ENCODE results near the gene EMC10.
"Not testable (repeated sequence)": the region's sequence is repeated elsewhere in the genome, so short reads cannot be mapped to it uniquely, and the experiment has no call there.

The EMC10 gene

DNA sequence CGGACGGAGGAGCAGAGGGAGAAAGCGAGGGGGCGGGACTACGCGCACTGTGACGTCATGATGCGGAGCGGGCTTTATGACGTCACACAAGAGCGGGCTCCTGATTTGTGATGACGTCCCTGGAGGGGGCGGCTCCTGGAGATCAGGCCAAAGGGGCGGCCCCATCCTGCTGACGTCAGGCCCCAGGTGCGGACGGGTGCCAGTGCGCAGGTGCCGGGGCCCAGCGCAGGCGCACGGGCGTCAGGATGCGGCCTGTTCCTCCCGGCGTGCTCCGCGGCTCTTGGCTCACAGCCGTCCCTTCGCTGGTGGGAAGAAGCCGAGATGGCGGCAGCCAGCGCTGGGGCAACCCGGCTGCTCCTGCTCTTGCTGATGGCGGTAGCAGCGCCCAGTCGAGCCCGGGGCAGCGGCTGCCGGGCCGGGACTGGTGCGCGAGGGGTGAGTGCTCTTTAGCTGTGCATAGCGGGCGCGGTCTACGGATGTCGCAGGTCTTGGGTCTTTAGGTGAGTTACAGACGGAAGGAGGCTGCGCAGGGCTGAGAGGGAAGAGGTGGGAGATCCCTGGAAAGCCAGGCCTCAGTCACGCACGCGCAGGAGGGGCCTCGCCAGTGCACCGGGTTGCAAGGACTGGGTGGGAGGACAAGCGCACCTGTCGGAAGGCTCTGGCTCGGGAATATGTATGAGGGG, at the start of gene EMC10, which contains the start of gene GARIN5A:
TSS of gene EMC10 (plus strand) at position 284 of the 683 bp plus-strand sequence. CDS start at position 322, 38 bp downstream.
TSS of gene GARIN5A (minus strand) at position 625 of the 683 bp plus-strand sequence. CDS start at position 165, 460 bp downstream.
- peak; percentile 98 for DNase-seq (ENCODE audit: insufficient read length, low spot score)
- peak; percentile 28 for FAIRE-seq

DNA sequence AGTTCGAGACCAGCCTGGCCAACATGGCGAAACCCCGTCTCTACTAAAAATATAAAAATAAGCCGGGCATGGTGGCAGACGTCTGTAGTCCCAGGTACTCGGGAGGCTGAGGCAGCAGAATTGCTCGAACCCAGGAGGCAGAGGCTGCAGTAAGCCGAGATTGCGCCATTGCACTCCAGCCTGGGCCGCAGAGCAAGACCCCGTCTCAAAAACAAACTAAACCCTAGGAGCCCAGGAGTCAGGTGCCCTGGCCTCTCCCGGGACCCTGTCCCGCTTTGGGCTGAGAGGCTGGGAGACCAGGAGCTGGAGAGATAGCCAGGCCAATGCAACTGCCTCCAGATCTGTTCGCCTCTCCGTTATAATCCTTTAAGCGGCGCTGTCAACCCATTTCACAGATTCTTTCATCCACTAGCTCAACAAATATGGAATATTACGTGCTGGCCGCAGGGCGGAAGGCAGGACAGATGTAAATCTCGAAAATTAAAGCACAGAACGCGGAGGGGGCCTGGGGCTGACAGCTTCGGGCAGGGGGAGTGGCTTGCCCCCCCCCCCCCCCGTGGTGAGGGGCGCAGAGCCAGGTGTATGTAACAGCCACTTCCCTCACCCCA, 48.9 kb upstream of the EMC10 start:
- FAIRE-seq (no peak), DNase-seq (ENCODE audit: insufficient read length, low spot score) (no peak)

DNA sequence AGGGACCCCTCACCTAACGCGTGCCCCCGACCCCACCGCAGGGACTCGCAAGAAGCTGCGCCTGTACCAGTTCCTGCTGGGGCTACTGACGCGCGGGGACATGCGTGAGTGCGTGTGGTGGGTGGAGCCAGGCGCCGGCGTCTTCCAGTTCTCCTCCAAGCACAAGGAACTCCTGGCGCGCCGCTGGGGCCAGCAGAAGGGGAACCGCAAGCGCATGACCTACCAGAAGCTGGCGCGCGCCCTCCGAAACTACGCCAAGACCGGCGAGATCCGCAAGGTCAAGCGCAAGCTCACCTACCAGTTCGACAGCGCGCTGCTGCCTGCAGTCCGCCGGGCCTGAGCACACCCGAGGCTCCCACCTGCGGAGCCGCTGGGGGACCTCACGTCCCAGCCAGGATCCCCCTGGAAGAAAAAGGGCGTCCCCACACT, 48.3 kb upstream of the EMC10 start:
- FAIRE-seq, result no peak
- no peak for DNase-seq (ENCODE audit: insufficient read length, low spot score)

DNA sequence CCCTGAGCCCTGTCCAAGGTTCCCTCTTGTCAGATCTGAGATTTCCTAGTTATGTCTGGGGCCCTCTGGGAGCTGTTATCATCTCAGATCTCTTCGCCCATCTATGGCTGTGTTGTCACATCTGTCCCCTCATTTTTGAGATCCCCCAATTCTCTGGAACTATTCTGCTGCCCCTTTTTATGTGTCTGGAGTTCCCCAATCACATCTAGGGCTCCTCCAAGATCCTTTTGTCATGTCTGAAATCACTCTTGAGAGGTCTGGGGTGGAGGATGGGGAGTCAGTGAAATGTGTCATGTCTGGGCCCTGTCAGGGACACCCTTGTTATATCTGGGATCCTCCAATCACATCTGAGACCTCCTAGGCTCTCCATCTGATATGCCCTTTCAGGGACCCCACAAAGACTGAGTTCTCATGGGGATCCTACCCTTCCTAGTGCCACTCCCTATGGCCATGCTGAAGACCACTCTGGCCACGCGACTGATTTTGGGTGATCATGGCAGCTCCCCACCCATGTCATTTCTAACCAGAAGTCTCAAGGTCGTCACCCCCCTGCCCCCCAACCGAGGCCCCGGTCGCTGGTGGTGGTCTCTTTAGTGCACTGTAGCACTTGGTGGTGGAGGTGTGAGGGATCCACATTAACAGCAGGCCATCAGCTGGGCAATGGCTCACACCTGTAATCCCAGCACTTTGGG, 47.4 kb upstream of the EMC10 start:
- DNase-seq (ENCODE audit: insufficient read length, low spot score) (no peak), FAIRE-seq (no peak)

DNA sequence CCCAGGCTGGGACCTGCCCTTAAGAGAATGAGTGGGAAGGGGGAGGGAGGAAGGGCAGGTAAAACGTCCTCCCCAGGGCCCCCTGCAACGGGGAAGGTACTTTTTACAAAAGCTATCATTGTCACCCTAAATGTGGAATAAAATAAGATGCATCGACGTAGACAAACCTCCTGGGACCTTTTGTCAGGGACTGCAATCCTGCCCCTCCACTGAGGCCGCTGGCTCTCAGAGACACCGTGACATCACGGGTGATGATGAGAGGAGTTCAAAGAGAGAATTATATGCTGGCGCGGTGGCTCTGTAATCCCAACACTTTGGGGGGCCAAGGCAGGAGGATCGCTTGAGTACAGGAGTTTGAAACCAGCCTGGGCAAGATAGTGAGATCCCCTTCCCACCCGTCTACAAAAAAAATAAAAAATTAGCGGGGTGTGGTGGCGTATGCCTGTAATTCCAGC, 45.4 kb upstream of the EMC10 start:
- DNase-seq (ENCODE audit: insufficient read length, low spot score) (no peak), FAIRE-seq (no peak)

DNA sequence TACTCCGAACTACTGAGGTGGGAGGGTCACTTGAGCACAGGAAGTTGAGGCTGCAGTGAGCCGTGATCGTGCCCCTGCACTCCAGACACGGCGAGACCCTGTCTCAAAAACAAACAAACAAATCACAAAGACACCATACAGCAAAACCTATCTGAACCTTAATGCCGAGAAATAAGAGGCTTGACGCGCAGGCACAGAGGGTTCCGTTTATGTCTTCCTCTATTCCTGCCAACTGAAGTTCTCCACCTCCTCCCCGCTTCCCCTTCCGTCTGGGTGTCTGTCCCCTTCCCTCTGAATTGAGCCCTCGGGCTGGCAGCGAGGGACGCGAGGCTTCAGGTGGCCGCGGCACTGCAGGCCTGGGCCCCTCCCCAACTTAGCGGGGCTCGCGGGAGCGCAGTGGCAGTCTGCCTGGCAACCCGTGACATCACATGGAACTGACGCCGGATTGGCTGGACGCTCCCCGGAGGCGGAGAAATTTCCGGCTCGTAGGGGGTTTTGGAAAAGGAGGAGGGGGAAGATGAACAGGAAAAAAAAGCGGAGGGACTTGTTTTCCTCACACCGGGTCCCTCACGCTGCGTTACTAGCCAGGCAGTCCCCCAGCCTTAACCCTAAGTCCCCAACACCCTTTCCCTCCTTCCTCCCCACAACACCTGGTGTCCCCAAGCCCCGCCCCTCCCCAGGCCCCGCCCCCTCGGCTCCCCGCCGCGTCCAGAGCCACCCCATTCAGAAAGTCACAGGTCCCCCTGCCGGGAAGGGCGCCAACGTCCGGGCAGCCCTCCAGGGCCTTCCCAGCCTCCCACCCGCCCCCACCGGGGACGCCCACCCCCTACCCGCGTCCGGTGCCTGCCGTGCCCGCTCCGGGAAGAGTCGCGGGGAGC, 44.7 kb upstream of the EMC10 start:
- peak; percentile 89 for DNase-seq (ENCODE audit: insufficient read length, low spot score)
- FAIRE-seq, result peak; percentile 96

DNA sequence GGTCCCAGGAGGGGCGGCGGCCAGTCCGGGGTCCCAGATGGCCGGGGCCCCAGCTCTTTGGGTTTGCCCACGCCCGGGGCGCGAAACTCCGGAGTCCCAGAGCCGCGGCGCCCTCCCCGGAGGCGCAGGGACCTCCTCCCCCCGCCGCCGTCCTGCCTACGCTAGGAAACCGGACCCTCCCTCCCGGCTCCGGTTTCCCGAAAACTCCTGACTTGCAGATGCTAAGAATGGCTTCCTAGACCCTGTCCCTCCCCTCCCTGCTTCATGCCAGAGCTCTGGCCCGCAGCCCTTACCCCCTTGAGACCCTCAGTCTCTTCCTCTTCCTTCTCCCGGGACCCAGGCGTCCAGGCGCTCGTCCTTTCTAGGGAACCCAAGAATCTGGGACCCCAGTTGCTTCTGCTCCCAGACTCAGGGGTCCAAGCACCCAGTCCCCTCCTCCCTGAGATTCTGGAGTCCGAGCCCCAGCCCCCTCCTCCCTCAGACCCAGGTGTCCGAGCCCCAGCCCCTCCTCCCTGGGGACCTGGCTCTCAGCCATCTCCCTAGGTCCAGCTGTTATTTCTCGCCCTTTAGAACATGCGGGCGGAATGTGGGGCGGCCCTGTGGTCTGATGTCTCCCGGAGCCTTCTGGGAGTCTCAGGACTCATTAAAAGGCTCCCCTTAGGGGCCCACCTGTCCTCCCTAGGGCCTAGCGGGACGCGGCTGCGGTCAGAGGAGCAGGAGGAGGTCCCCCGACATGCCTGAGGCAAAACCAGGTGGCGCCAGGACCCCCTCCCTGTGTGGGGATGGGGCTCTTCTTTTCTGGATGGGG, 43.9 kb upstream of the EMC10 start, which contains the start of gene MYBPC2:
TSS of gene MYBPC2 (plus strand) at position 672 of the 808 bp plus-strand sequence. CDS start at position 734, 62 bp downstream.
- no peak for FAIRE-seq

DNA sequence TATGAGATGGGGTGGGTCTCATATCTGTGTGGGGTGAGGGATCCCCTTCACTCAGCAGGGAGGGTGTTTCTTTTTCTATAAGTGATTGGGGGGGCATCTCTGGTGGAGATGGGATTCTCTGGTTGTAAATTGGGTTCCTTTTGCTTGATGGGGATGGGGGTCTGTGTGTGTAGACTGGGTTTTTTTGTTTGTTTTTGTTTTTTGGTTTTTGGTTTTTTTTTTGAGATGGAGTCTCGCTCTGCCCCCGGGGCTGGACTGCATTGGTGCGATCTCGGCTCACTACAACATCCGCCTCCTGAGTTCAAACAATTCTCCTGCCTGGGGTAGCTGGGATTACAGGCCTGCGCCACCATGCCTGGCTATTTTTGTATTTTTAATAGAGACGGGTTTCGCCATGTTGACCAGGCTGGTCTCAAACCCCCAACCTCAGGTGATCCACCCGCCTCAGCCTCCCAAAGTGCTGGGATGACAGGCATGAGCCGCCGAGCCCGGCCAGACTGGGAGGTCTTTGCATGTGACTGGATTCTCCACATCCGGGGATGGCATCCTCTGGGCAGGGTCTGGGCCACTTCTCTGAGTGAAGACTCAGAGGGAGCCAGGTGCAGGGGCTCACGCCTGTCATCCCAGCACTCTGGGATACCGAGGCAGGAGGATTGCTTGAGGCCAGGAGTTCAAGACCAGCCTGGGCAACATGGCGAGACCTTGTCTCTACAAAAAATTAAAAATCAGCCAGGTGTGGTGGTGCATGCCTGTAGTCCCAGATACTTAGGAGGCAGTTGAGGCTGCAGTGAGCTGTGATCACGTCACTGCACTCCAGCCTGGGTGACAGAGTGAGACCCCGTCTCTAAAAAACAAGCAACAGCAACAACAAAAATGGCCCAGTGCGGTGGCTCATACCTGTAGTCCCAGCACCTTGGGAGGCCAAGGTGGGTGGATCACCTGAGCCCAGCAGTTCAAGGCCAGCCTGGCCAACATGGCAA, 42.8 kb upstream of the EMC10 start:
- no peak for DNase-seq (ENCODE audit: insufficient read length, low spot score)
- FAIRE-seq, result no peak

More for the DNA sequence above, 43.9 kb upstream of the EMC10 start, which contains the start of gene MYBPC2:
- no peak for DNase-seq (ENCODE audit: insufficient read length, low spot score)

DNA sequence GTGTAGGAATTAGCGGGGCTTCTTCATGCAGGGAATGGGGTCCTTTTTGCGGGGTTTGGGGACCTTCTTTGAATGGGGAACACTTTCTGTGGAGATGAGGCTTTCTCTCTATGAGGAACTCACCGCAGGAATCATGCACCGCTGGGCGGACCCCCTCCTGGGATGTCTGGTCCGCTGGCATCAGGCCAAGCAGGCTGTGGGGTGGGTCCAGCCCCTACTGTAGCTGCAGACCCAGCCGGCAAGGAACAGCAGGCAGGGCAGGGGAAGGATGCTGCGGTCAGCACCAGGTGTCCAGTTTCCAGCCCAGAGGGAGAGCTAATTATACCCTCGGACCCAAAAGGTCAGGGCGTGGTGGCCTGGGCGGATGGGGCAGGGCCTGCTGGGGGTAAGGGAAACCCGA, 41.8 kb upstream of the EMC10 start:
- FAIRE-seq (no peak), DNase-seq (ENCODE audit: insufficient read length, low spot score) (no peak)

DNA sequence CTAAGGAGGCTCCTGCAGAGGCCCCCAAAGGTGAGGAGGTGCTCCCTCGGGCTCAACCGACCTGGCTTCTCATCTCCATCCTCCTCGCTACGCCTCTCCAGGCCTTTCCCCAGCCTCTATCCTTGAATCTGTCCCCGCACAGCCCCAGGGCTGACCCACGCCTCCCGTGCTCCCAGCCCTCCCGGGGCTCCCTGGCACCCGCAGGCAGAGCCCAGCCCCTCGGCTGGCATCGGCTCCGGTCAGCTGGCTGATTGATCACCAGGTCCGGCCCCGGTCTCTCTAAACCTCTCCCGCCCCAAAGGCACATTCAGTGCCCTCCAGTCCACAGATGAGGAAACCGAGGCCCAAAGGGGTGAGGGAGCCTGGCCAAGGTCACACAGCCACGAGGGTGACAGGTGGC, 41.1 kb upstream of the EMC10 start:
- no peak for FAIRE-seq
- no peak for DNase-seq (ENCODE audit: insufficient read length, low spot score)

DNA sequence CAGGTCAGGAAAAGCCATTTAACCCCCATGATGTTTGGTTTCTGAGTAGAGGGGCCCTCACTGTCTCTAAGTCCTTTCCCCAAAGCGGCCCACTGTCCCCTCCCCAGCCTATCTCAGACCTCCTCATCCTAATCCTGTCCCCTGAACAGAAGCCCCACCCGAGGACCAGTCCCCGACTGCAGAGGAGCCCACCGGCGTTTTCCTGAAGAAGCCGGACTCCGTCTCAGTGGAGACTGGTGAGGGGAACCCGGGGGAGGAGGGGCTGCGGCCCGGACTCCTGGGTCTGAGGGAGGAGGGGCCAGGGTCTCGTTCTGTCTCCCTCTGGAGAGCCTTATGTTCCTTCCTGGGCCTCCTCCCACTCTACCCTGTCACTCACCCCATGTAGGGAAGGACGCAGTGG, 40.7 kb upstream of the EMC10 start:
- no peak for DNase-seq (ENCODE audit: insufficient read length, low spot score)
- FAIRE-seq, result no peak

DNA sequence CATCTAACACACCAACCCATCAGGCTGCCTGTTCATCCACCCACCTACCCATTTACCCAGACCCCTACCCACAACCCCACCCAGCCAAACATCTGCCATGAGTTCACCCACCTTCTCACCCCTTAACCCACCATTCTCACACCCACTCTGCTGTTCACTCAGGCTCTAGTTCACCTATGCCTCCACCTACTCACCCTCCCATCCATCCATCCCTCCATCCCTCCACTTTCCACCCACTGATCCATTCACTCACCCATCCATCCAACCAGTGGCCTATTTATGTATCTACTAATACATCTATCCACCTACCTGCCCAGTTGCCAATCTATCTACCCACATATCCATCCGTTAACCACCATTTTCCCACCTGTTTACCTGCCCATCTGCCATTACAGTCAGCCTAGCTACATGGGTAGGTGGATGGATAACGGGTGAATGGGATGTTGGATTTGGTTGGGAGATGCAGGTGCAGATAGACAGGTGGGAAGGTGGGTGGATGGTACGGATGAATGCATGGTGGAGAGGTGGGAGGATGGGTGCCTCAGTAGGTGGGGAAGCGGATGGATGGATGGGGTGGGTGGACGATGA, 38.4 kb upstream of the EMC10 start:
- FAIRE-seq, result no peak
- no peak for DNase-seq (ENCODE audit: insufficient read length, low spot score)

DNA sequence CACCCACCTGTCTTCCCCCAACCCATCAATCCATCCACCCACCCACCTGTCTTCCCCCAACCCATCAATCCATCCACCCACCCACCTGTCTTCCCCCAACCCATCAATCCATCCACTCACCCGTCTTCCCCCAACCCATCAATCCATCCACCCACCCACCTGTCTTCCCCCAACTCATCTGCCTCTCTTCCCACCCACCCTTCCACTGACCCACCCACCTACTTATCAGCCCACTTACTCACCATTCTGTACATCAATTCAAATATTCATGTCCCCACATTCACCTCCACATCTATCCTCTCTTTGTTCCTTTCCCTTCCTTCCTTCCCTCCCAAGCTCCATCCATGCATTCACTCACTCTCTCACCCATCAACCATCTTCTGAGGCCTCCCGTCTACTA, 37.2 kb upstream of the EMC10 start:
- not testable (repeated sequence) for FAIRE-seq; DNase-seq (ENCODE audit: insufficient read length, low spot score)

DNA sequence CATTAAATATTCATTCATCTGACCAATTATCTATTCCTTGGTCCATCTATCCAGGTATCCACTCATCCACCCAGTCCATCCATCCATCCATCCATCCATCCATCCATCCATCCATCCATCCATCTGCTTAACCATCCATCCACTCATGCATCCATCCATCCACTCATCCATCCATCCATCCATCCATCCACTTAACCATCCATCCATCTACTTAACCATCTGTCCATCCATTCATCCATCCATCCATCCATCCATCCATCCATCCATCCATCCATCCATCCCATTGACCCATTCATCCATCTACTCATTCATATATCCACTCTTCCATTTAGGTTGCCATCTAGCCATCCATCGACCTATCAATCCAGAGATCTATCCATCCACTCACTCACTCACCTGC, 32.2 kb upstream of the EMC10 start:
- no peak for DNase-seq (ENCODE audit: insufficient read length, low spot score)
- no peak for FAIRE-seq

DNA sequence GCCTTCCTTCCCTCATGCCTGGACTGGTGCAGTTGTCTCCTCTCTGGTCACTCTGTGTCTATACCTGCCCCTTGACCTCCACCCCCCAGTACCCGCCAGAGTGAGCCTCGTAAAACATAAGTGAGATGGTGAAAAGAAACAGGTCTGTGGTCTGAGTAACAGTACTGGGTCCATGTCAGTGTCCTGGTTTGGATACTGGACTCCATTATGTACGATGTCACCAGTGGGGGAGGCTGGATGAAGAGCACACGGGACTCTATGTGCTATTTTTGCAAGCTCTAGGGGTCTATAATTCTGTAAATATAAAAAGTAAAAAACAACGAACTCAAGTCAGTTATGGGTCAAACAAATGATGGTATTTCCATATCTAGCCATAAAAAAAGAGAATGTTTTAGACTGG, 29.3 kb upstream of the EMC10 start:
- FAIRE-seq (no peak), DNase-seq (ENCODE audit: insufficient read length, low spot score) (no peak)

DNA sequence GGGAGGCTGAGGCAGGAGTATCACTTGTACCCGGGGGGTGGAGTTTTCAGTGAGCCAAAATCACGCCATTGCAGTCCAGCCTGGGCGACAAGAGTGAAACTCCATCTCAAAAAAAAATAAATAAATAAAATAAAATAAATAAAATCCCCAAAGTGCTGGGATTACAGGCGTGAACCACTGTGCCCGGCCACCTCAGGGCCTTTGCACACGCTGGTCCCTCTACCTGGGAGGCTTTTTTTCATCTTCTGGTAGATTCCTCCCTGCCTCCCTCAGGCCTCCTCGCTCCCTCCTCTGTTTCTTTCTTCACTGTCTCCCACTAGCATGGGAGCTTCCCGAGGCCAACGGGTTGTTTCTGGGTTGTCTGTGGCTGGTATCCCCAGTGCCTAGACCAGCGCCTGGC, 28.6 kb upstream of the EMC10 start:
- no peak for FAIRE-seq

DNA sequence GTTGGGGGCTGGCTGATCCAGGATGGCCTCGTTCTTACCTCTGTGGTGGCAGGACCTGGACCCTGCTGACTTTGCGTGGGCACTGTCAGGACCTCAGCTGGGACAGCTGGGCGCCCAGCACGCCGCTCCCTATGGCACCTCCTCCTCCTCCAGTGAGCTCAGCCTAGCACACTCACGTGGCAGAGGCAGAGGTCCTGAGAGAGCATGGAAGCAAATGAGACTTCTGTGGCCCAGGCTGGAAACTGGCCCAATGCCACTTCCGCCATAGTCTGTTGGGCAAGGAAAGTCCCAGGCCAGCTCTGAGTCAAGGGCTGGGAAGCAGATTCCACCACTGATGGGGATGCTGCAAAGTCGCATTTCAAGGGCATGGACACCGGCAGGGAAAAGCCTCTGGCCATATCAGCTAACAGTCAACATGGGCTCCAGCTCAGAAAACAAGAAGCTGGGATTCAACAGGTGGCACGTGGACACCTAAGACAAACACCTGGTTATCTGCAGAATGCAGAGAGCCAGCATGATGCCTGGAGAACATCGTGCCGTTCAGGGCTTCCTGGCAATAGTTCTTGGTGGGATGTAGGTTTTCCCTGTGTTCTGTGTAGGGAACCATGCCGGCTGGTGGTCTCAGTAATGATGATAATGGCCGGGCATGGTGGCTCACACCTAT, 26.9 kb upstream of the EMC10 start:
- DNase-seq (ENCODE audit: insufficient read length, low spot score) (no peak), FAIRE-seq (peak; percentile 38)

More for the DNA sequence above, 28.6 kb upstream of the EMC10 start:
- no peak for DNase-seq (ENCODE audit: insufficient read length, low spot score)
